IPS-NIHi7 (cell line): Measurements from ENCODE around the gene COPA.
"Not testable (repeated sequence)": the region's sequence is repeated elsewhere in the genome, so short reads cannot be mapped to it uniquely, and the experiment has no call there.

ENCODE experiments used
- DNase-seq: peaks from one replicate; pipeline ENCODE4 v3.0.0; 2012; ENCODE audit warnings: mixed read lengths; ENCODE audit errors: extremely low spot score

Gene COPA

GRCh38 chr1:160342953-160343869, at the start of gene COPA, which contains the start of gene NCSTN:
Gene COPA, minus strand, starts transcription at chr1:160343250. Its CDS starts 80 bp downstream, at chr1:160343170.
Gene NCSTN, plus strand, starts transcription at chr1:160343383. Its CDS starts 14 bp downstream, at chr1:160343397.
- peak; percentile 96 for DNase-seq

GRCh38 chr1:160388406-160388805, 45.4 kb upstream of the COPA start:
- DNase-seq = not testable (repeated sequence)

GRCh38 chr1:160384812-160385211, 41.8 kb upstream of the COPA start:
- DNase-seq = not testable (repeated sequence)

GRCh38 chr1:160377585-160378206, 34.6 kb upstream of the COPA start:
- no peak for DNase-seq

- DNase-seq = peak; percentile 81
These were observed 33.6 kb upstream of the COPA start for GRCh38 chr1:160376525-160377131.

GRCh38 chr1:160375788-160376524, 32.9 kb upstream of the COPA start:
- peak; percentile 53 for DNase-seq

GRCh38 chr1:160374306-160375110, 31.5 kb upstream of the COPA start:
- DNase-seq = peak; percentile 60

- no peak for DNase-seq
These were observed 30.6 kb upstream of the COPA start for GRCh38 chr1:160373696-160374095.

GRCh38 chr1:160371756-160372155, 28.7 kb upstream of the COPA start:
- DNase-seq = no peak

GRCh38 chr1:160371346-160371631, 28.2 kb upstream of the COPA start:
- no peak for DNase-seq

GRCh38 chr1:160370561-160371345, 27.7 kb upstream of the COPA start:
- no peak for DNase-seq

- DNase-seq = no peak
These were observed 26.0 kb upstream of the COPA start for GRCh38 chr1:160369087-160369486.

- no peak for DNase-seq
These were observed 25.2 kb upstream of the COPA start for GRCh38 chr1:160367934-160368923.

- DNase-seq = no peak
These were observed 24.5 kb upstream of the COPA start for GRCh38 chr1:160367516-160367900.

- DNase-seq = no peak
These were observed 23.9 kb upstream of the COPA start, which contains the start of gene NHLH1 for GRCh38 chr1:160366731-160367515. Gene NHLH1, plus strand, starts transcription at chr1:160367071. Its CDS starts 3,661 bp downstream, at chr1:160370732.

GRCh38 chr1:160365325-160365724, 22.3 kb upstream of the COPA start:
- DNase-seq = no peak

GRCh38 chr1:160363951-160364735, 21.1 kb upstream of the COPA start:
- no peak for DNase-seq
